Trophoblast cell (in vitro differentiated cells and primary cell): ENCODE measurements around the gene C14orf180.

Experiments used
- DNase-seq, 2 donors: peaks; one replicate each; pipeline ENCODE4 v3.0.0-alpha.2; 2016
- H2AFZ ChIP-seq: 2 replicates; pipeline ENCODE4 v1.6.1; 2013; ENCODE audit warnings: low read length, moderate library complexity, mild to moderate bottlenecking; ENCODE audit not compliant: insufficient read depth, poor library complexity
- H2AK5ac ChIP-seq: 2 replicates; pipeline ENCODE4 v1.6.1; 2013; ENCODE audit warnings: mild to moderate bottlenecking, low read length
- H2BK120ac ChIP-seq: 2 replicates; pipeline ENCODE4 v1.6.1; 2013; ENCODE audit warnings: low read length, mild to moderate bottlenecking, moderate library complexity; ENCODE audit not compliant: insufficient read depth, poor library complexity
- H2BK12ac ChIP-seq: 2 replicates; pipeline ENCODE4 v1.6.1; 2013; ENCODE audit warnings: mild to moderate bottlenecking, low read length, moderate library complexity
- H2BK5ac ChIP-seq: 2 replicates; pipeline ENCODE4 v1.6.1; 2013; ENCODE audit warnings: low read length, low read depth, moderate library complexity, mild to moderate bottlenecking; ENCODE audit not compliant: poor library complexity
- H3K14ac ChIP-seq: 2 replicates; pipeline ENCODE4 v1.6.1; 2013; ENCODE audit warnings: mild to moderate bottlenecking, low read length
- H3K18ac ChIP-seq: 2 replicates; pipeline ENCODE4 v1.6.1; 2013; ENCODE audit warnings: mild to moderate bottlenecking, low read length
- H3K23ac ChIP-seq: 2 replicates; pipeline ENCODE4 v1.6.1; 2013; ENCODE audit warnings: low read length
- H3K27ac ChIP-seq: 2 replicates; pipeline ENCODE4 v1.5.1; 2013; ENCODE audit warnings: low read depth, mild to moderate bottlenecking, inconsistent platforms, low read length, moderate library complexity
- H3K27me3 ChIP-seq: 2 replicates; pipeline ENCODE4 v1.6.1; 2013; ENCODE audit warnings: inconsistent platforms, mild to moderate bottlenecking, low read length, moderate library complexity; ENCODE audit not compliant: insufficient read depth
- H3K36me3 ChIP-seq, 2 experiments: 1 replicate in 1 of 2; 2 replicates in 1 of 2; pipeline ENCODE4 v1.6.1; 2013; ENCODE audit warnings: low read length in 2 of 2, mild to moderate bottlenecking in 2 of 2, moderate library complexity in 1 of 2; ENCODE audit not compliant: insufficient read depth in 2 of 2, control insufficient read depth in 1 of 2
- H3K4ac ChIP-seq: 2 replicates; pipeline ENCODE4 v1.6.1; 2013; ENCODE audit warnings: low read depth, mild to moderate bottlenecking, low read length, moderate library complexity
- H3K4me1 ChIP-seq, 2 experiments: 1 replicate in 1 of 2; 2 replicates in 1 of 2; pipeline ENCODE4 v1.6.1; 2013; ENCODE audit warnings: low read length in 2 of 2, mild to moderate bottlenecking in 2 of 2, moderate library complexity in 1 of 2; ENCODE audit not compliant: insufficient read depth in 2 of 2, control insufficient read depth in 1 of 2
- H3K4me2 ChIP-seq: 2 replicates; pipeline ENCODE4 v1.6.1; 2013; ENCODE audit warnings: inconsistent platforms, mild to moderate bottlenecking, low read length, moderate library complexity
- H3K4me3 ChIP-seq: 2 replicates; pipeline ENCODE4 v1.5.1; 2013; ENCODE audit warnings: mild to moderate bottlenecking, low read depth, low read length, inconsistent platforms
- H3K79me1 ChIP-seq: one replicate; pipeline ENCODE4 v1.6.1; 2013; ENCODE audit warnings: low read length
- H3K79me2 ChIP-seq: 2 replicates; pipeline ENCODE4 v1.6.1; 2013; ENCODE audit warnings: low read length, mild to moderate bottlenecking; ENCODE audit not compliant: control insufficient read depth, insufficient read depth, poor library complexity
- H3K9ac ChIP-seq: 2 replicates; pipeline ENCODE4 v1.6.1; 2013; ENCODE audit warnings: mild to moderate bottlenecking, low read length
- H3K9me3 ChIP-seq: 2 replicates; pipeline ENCODE4 v1.6.1; 2013; ENCODE audit warnings: low read depth, mild to moderate bottlenecking, control low read depth, inconsistent platforms, low read length; ENCODE audit not compliant: insufficient read depth
- H4K12ac ChIP-seq: 2 replicates; pipeline ENCODE4 v1.6.1; 2013; ENCODE audit warnings: low read depth, mild to moderate bottlenecking, low read length, moderate library complexity
- H4K8ac ChIP-seq: 2 replicates; pipeline ENCODE4 v1.6.1; 2013; ENCODE audit warnings: low read depth, mild to moderate bottlenecking, low read length, moderate library complexity
- H4K91ac ChIP-seq: one replicate; pipeline ENCODE4 v1.6.1; 2013; ENCODE audit warnings: low read depth, mild to moderate bottlenecking, low read length, moderate library complexity
- WGBS: extraction: QIAGEN DNeasy Blood & Tissue Kit; methylation state at CpG from one replicate; pipeline ENCODE4 v1.1.7; 2013; ENCODE audit warnings: missing lambda C conversion rate; ENCODE audit not compliant: insufficient read length, insufficient coverage; ENCODE audit errors: extremely low coverage; 5-methylcytosine and 5-hydroxymethylcytosine counted together

The C14orf180 gene

GRCh38 chr14:104596927-104597351 is 17.4 kb downstream of the C14orf180 start:
- H3K36me3 ChIP-seq: no peaks in the 10 kb centered on the region
- H2BK12ac ChIP-seq: no peak overlapping the region
- H3K9me3 ChIP-seq: peaks cover 3% of the 10 kb centered on the region
- no peak overlapping the region for H3K9ac ChIP-seq
- H3K79me1 ChIP-seq: no peaks in the 10 kb centered on the region
- no peak overlapping the region for H3K27ac ChIP-seq
- no peak overlapping the region for H3K14ac ChIP-seq
- H2BK5ac ChIP-seq: no peak overlapping the region
- no peak overlapping the region for H3K23ac ChIP-seq
- no peak overlapping the region for H2AFZ ChIP-seq
- no peak overlapping the region for H3K4ac ChIP-seq
- H4K91ac ChIP-seq: no peak overlapping the region
- H2BK120ac ChIP-seq: no peak overlapping the region
- H3K18ac ChIP-seq: no peak overlapping the region
- no peak overlapping the region for H4K8ac ChIP-seq
- no peak overlapping the region for H4K12ac ChIP-seq
- no peaks in the 10 kb centered on the region for H3K79me2 ChIP-seq
- H3K4me1 ChIP-seq: no peaks in the 10 kb centered on the region
- no peak overlapping the region for H3K4me3 ChIP-seq
- no CpG with 5 or more reads among the region's 21 CpGs for WGBS
- no peaks in the 10 kb centered on the region for H3K27me3 ChIP-seq
- H3K4me2 ChIP-seq: no peak overlapping the region
- no peak overlapping the region for H2AK5ac ChIP-seq
- no peak for DNase-seq

GRCh38 chr14:104597576-104597975 is 18.0 kb downstream of the C14orf180 start:
- no peaks in the 10 kb centered on the region for H3K36me3 ChIP-seq
- no peak overlapping the region for H2BK120ac ChIP-seq
- H3K9me3 ChIP-seq: no peaks in the 10 kb centered on the region
- no peak overlapping the region for H2BK12ac ChIP-seq
- H4K91ac ChIP-seq: no peak overlapping the region
- no peak overlapping the region for H3K9ac ChIP-seq
- no peak for DNase-seq
- H3K4ac ChIP-seq: no peak overlapping the region
- WGBS: no CpG with 5 or more reads among the region's 11 CpGs
- H3K18ac ChIP-seq: no peak overlapping the region
- no peak overlapping the region for H2AK5ac ChIP-seq
- no peaks in the 10 kb centered on the region for H3K27me3 ChIP-seq
- no peaks in the 10 kb centered on the region for H3K79me1 ChIP-seq
- no peak overlapping the region for H3K4me2 ChIP-seq
- H3K4me1 ChIP-seq: no peaks in the 10 kb centered on the region
- no peaks in the 10 kb centered on the region for H3K79me2 ChIP-seq
- H3K14ac ChIP-seq: no peak overlapping the region
- no peak overlapping the region for H2AFZ ChIP-seq
- H2BK5ac ChIP-seq: no peak overlapping the region
- H3K27ac ChIP-seq: no peak overlapping the region
- no peak overlapping the region for H3K23ac ChIP-seq
- H4K8ac ChIP-seq: no peak overlapping the region
- H4K12ac ChIP-seq: no peak overlapping the region
- no peak overlapping the region for H3K4me3 ChIP-seq

- Histone ChIP-seq H3K27ac (no peak overlapping the region), H2AFZ (no peak overlapping the region), H3K9me3 (no peaks in the 10 kb centered on the region), H3K36me3 (no peaks in the 10 kb centered on the region), H3K4me2 (no peak overlapping the region), H2BK120ac (no peak overlapping the region), H3K14ac (no peak overlapping the region), H3K4me1 (no peaks in the 10 kb centered on the region), H3K23ac (no peak overlapping the region), H3K4me3 (no peak overlapping the region), H4K91ac (no peak overlapping the region), H4K12ac (no peak overlapping the region), H3K79me1 (no peaks in the 10 kb centered on the region), H3K18ac (no peak overlapping the region), H3K9ac (no peak overlapping the region), H3K27me3 (peaks cover 2% of the 10 kb centered on the region), H2BK12ac (no peak overlapping the region), H4K8ac (no peak overlapping the region), H2AK5ac (no peak overlapping the region), H3K79me2 (no peaks in the 10 kb centered on the region), H2BK5ac (no peak overlapping the region), H3K4ac (no peak overlapping the region)
- DNase-seq: no peak
- WGBS: no CpG with 5 or more reads among the region's 28 CpGs
Observed at GRCh38 chr14:104598039-104598909, 18.7 kb downstream of the C14orf180 start.

- Histone ChIP-seq H2AFZ (no peak overlapping the region), H3K4me2 (no peak overlapping the region), H2AK5ac (no peak overlapping the region), H2BK5ac (no peak overlapping the region), H4K8ac (no peak overlapping the region), H3K36me3 (no peaks in the 10 kb centered on the region), H4K91ac (no peak overlapping the region), H2BK12ac (no peak overlapping the region), H3K79me1 (no peaks in the 10 kb centered on the region), H3K27ac (no peak overlapping the region), H2BK120ac (no peak overlapping the region), H4K12ac (no peak overlapping the region), H3K79me2 (no peaks in the 10 kb centered on the region), H3K4me1 (no peaks in the 10 kb centered on the region), H3K9me3 (no peaks in the 10 kb centered on the region), H3K4ac (no peak overlapping the region), H3K27me3 (peaks cover 6% of the 10 kb centered on the region), H3K18ac (no peak overlapping the region), H3K14ac (no peak overlapping the region), H3K23ac (no peak overlapping the region), H3K4me3 (no peak overlapping the region), H3K9ac (no peak overlapping the region)
- no CpG with 5 or more reads among the region's 12 CpGs for WGBS
- DNase-seq: no peak
Observed at GRCh38 chr14:104598910-104599273, 19.3 kb downstream of the C14orf180 start.
